AG09309 (cell line): ENCODE measurements around the gene ABCF2.

Experiments used
- DNase-seq: peaks from one replicate; pipeline ENCODE4 v3.0.0-alpha.2; 2010; ENCODE audit warnings: low read depth
- H3K4me3 ChIP-seq: 2 replicates; pipeline ENCODE4 v1.5.1; 2011; ENCODE audit warnings: mild to moderate bottlenecking, low read depth, low read length, moderate library complexity; ENCODE audit not compliant: control insufficient read depth
- CTCF ChIP-seq: IDR thresholded peaks from 2 replicates; pipeline ENCODE4 v1.5.1; 2011; ENCODE audit warnings: mild to moderate bottlenecking, low read depth, low read length, inconsistent platforms; ENCODE audit not compliant: insufficient read depth, control insufficient read depth; ENCODE audit errors: missing control alignments

Gene ABCF2

GRCh38 chr7:151228024-151228866 is 1.2 kb upstream of the ABCF2 start:
- no peak for TF ChIP-seq CTCF
- DNase-seq, result no peak
- H3K4me3 ChIP-seq, result peak overlapping the region; percentile 97

GRCh38 chr7:151226560-151226874 is 488 bp downstream of the ABCF2 start:
- DNase-seq, result no peak
- TF ChIP-seq CTCF, result no peak
- H3K4me3 ChIP-seq, result peak overlapping the region; percentile 97

- peak overlapping the region; percentile 97 for H3K4me3 ChIP-seq
- DNase-seq, result no peak
- TF ChIP-seq CTCF, result no peak
Measured at GRCh38 chr7:151225948-151226510, 976 bp downstream of the ABCF2 start.

- TF ChIP-seq CTCF, result no peak
- no peak overlapping the region for H3K4me3 ChIP-seq
- DNase-seq, result no peak
Measured at GRCh38 chr7:151223728-151224127, 3.3 kb downstream of the ABCF2 start.

- H3K4me3 ChIP-seq, result no peak overlapping the region
- no peak for TF ChIP-seq CTCF
- no peak for DNase-seq
Measured at GRCh38 chr7:151218170-151218569, 8.8 kb downstream of the ABCF2 start.

DNA sequence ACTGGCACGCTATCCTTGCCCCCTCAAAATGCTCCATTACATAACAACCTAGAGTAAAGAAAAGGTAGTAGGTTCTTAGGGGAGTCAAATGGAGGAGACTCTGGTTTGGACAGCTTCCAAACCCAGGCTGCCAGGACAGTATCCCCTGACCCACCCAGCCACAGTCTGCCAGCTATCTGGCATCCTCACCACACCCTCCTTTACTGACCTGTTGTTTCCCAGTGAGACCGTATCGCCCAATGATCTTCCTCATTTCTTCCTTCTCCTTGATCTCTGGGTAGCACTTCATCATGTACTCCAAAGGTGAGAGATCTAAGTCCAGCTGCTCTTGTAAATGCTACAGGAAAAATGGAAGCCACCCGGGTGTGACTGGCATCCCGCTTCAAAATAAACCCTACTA is 11.6 kb downstream of the ABCF2 start:
- no peak overlapping the region for H3K4me3 ChIP-seq
- no peak for DNase-seq
- TF ChIP-seq CTCF, result no peak
